Prostate gland (tissue), 2 donors: ENCODE results near the gene HAUS1.

Experiments
- CTCF ChIP-seq, 4 experiments: fragments of 200-600 bp in 2 of 4; fragments of 450-650 bp in 2 of 4; sonication (generic) in 2 of 4; IDR thresholded peaks; 1 replicate in 3 of 4; 2 replicates in 1 of 4; pipeline ENCODE4 v1.5.1; 2016 to 2019; ENCODE audit warnings: antibody characterized with exemption in 4 of 4, mild to moderate bottlenecking in 2 of 4, moderate library complexity in 2 of 4
- POLR2A ChIP-seq: fragments of 450-650 bp; IDR thresholded peaks from one replicate; pipeline ENCODE4 v1.6.1; 2016; ENCODE audit warnings: antibody characterized with exemption, mild to moderate bottlenecking
- POLR2AphosphoS5 ChIP-seq: sonication (generic); formaldehyde crosslinking; IDR thresholded peaks from one replicate; pipeline ENCODE4 v1.6.1; 2017; ENCODE audit warnings: antibody characterized with exemption

- TF ChIP-seq CTCF (IDR thresholded peaks at IDR 0.05) (no peak), POLR2A (no peak), POLR2AphosphoS5 (no peak)
These were observed 51.5 kb downstream of the HAUS1 start for GRCh38 chr18:46155641-46156051.
